ENCODE data around the gene ARHGAP15.
A peak's percentile ranks its signal among the peaks of the same experiment; 100 is the strongest.

ARHGAP15 gene

GRCh38 chr2:143192716-143193115 is 63.5 kb downstream of the ARHGAP15 start:
- no peak overlapping the region for H3K4me3 ChIP-seq (ENCODE audit: low read depth, low read length)
- DNase-seq (ENCODE audit: low read depth): no peak
- TF ChIP-seq CTCF (IDR thresholded peaks at IDR 0.05; ENCODE audit: low read depth, low read length, missing control alignments): no peak

GRCh38 chr2:143193121-143193520 is 63.9 kb downstream of the ARHGAP15 start:
- H3K4me3 ChIP-seq (ENCODE audit: low read depth, low read length): no peak overlapping the region
- TF ChIP-seq CTCF (IDR thresholded peaks at IDR 0.05; ENCODE audit: low read depth, low read length, missing control alignments): no peak
- DNase-seq (ENCODE audit: low read depth): no peak

DNA sequence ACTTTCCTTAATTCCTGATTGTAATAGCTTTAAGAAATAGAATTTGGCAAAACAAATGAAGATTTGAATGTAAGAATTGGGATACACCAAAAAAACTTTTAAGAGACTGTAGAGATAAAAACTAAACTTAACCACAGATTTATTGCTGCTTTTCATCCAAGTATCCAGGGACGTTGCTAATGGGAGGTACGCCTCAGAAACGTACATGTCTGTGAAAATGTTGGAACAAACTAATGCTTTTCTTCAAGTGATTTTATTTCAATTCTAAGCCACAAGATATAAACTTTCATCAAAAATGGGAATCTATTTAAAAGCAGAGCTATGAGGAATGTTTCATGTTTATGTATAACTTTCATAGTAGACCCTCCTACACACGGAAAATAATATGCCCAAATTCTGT is 66.3 kb downstream of the ARHGAP15 start:
- no peak for TF ChIP-seq CTCF (IDR thresholded peaks at IDR 0.05; ENCODE audit: low read depth, low read length, missing control alignments)
- no peak overlapping the region for H3K4me3 ChIP-seq (ENCODE audit: low read depth, low read length)
- no peak for DNase-seq (ENCODE audit: low read depth)

DNA sequence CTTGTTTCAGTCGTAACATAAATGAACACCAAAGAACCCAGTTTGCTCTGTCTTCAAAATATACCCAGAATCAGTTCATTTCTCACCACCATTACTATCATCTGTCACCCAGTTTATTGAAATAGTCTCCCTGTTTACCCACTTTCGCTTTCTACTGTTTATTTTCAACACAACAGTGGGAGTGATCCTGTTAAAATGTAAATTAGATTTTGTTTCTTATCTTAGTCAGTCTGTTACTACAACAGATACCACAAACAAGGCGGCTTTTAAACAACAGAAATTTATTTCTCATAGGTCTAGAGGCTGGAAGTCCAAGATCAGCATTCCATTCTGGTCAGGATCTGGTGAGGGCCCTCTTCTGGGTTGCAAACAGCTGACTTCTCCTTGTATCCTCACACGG is 74.8 kb downstream of the ARHGAP15 start:
- DNase-seq (ENCODE audit: low read depth): no peak
- no peak for TF ChIP-seq CTCF (IDR thresholded peaks at IDR 0.05; ENCODE audit: low read depth, low read length, missing control alignments)
- H3K4me3 ChIP-seq (ENCODE audit: low read depth, low read length): no peak overlapping the region

DNA sequence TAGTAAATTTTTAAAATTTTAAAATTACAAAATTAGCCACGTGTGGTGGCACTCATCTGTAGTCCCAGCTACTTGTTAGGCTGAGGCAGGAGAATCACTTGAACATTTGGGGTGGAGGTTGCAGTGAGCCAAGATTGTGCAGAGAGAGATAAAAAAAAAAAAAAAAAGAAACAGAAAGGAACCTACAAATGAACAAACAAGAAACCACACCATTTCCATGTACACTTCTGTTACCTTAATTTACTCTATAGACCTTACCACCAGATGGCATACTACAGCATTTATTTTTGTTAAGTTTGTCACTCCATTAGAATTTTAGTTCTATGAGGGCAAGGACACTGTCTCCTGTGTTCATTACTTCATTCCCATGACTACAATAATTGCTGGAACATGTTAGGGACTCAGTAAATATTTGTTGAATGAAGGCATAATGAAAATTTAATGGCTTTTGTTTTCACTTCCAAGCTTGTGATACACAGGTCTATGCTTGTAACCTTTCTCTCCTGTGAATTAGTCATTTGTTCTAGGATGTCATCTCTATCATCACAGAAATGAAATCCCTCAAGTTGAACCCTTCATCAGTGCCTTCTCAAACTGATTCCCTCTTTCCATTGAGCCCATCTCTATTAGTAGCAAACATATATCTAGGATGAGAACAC is 76.0 kb downstream of the ARHGAP15 start:
- H3K4me3 ChIP-seq (ENCODE audit: low read depth, low read length): no peak overlapping the region
- DNase-seq (ENCODE audit: low read depth): no peak

GRCh38 chr2:143209570-143210445 is 80.6 kb downstream of the ARHGAP15 start:
- no peak for DNase-seq (ENCODE audit: low read depth)
- no peak for TF ChIP-seq CTCF (IDR thresholded peaks at IDR 0.05; ENCODE audit: low read depth, low read length, missing control alignments)
- no peak overlapping the region for H3K4me3 ChIP-seq (ENCODE audit: low read depth, low read length)

More for the DNA sequence above, 76.0 kb downstream of the ARHGAP15 start:
- TF ChIP-seq CTCF (IDR thresholded peaks at IDR 0.05; ENCODE audit: low read depth, low read length, missing control alignments): peak; percentile 44

Data from GM12864 (cell line).